H1 (cell line): Measurements from ENCODE around the gene CAMKK1. TPM values are rescaled to one million over a fixed set of nuclear protein-coding genes. Genes with fewer than 3 reads are reported as not detected.

Source experiments
- CTCF ChIA-PET: fragments of 300-600 bp; sonication (Branson Sonifier 250); formaldehyde crosslinking; loops from one replicate; lab custom pipeline; 2021; ENCODE audit not compliant: partially characterized antibody; lab: Charles Lee
- POLR2A ChIA-PET: fragments of 300-600 bp; sonication (Branson Sonifier 250); formaldehyde crosslinking; loops from one replicate; lab custom pipeline; 2021; ENCODE audit warnings: inconsistent platforms; ENCODE audit not compliant: partially characterized antibody; lab: Charles Lee
- DNase-seq, 2 experiments: peaks; one replicate each; pipeline versions ENCODE4 v3.0.0 to v3.0.0-alpha.2; 2010 to 2022; ENCODE audit warnings: low spot score in 2 of 2, low read depth in 1 of 2, mixed read lengths in 1 of 2
- FAIRE-seq: peaks from 2 replicates; lab custom pipeline; 2011; peaks lifted over from hg19 to GRCh38; lab: Jason Lieb, UNC
- H2AFZ ChIP-seq: 2 replicates; pipeline ENCODE4 v1.8.1; 2012; ENCODE audit warnings: low read length, inconsistent platforms
- H2AK5ac ChIP-seq: 2 replicates; pipeline ENCODE4 v1.6.1; 2013; ENCODE audit warnings: low read depth, low read length
- H2BK120ac ChIP-seq: replicated peaks from 2 replicates; pipeline ENCODE3; 2013; ENCODE audit warnings: low read depth, low read length, inconsistent platforms
- H2BK12ac ChIP-seq: 2 replicates; pipeline ENCODE4 v1.6.1; 2013; ENCODE audit warnings: low read depth, low read length
- H2BK15ac ChIP-seq: 2 replicates; pipeline ENCODE4 v1.6.1; 2013; ENCODE audit warnings: low read length
- H2BK20ac ChIP-seq: 2 replicates; pipeline ENCODE4 v1.6.1; 2013; ENCODE audit warnings: low read length
- H2BK5ac ChIP-seq: 2 replicates; pipeline ENCODE4 v1.6.1; 2013; ENCODE audit warnings: low read depth, low read length
- H3K14ac ChIP-seq: 2 replicates; pipeline ENCODE4 v1.6.1; 2013; ENCODE audit warnings: inconsistent platforms; ENCODE audit not compliant: insufficient read length
- H3K18ac ChIP-seq: 2 replicates; pipeline ENCODE4 v1.6.1; 2013; ENCODE audit warnings: low read length; ENCODE audit errors: extremely low read depth
- H3K23ac ChIP-seq: 2 replicates; pipeline ENCODE4 v1.6.1; 2013; ENCODE audit warnings: inconsistent platforms; ENCODE audit not compliant: insufficient read length
- H3K23me2 ChIP-seq: 2 replicates; pipeline ENCODE4 v1.6.1; 2013; ENCODE audit warnings: low read depth, low read length
- H3K27ac ChIP-seq: 2 replicates; pipeline ENCODE4 v1.6.1; 2011; ENCODE audit warnings: low read depth, low read length, inconsistent platforms
- H3K27me3 ChIP-seq, 4 experiments: replicated peaks in 1 of 4; 1 replicate in 1 of 4; 2 replicates in 3 of 4; pipeline versions ENCODE4 v1.6.1 to v1.8.1; 2011 to 2013; ENCODE audit warnings: low read length in 3 of 4, mild to moderate bottlenecking in 3 of 4, inconsistent platforms in 2 of 4, mixed read lengths in 2 of 4, moderate library complexity in 1 of 4; ENCODE audit not compliant: control insufficient read depth in 3 of 4, insufficient read depth in 3 of 4; ENCODE audit errors: extremely low read depth in 1 of 4
- H3K36me3 ChIP-seq, 4 experiments: 2 replicates each; pipeline versions ENCODE4 v1.6.1 to v1.8.1; 2011 to 2013; ENCODE audit warnings: mild to moderate bottlenecking in 4 of 4, low read length in 3 of 4, moderate library complexity in 2 of 4, control low read depth in 1 of 4, inconsistent platforms in 1 of 4; ENCODE audit not compliant: insufficient read depth in 4 of 4, control insufficient read depth in 2 of 4
- H3K4ac ChIP-seq: replicated peaks from 2 replicates; pipeline ENCODE3; 2013; ENCODE audit warnings: low read length, low read depth, mixed read lengths, inconsistent platforms; ENCODE audit not compliant: insufficient read length
- H3K4me1 ChIP-seq, 4 experiments: replicated peaks in 1 of 4; 1 replicate in 1 of 4; 2 replicates in 3 of 4; pipeline versions ENCODE4 v1.6.1 to v1.8.1; 2011 to 2013; ENCODE audit warnings: low read length in 3 of 4, inconsistent platforms in 2 of 4, mixed read lengths in 1 of 4; ENCODE audit not compliant: insufficient read depth in 4 of 4, control insufficient read depth in 3 of 4
- H3K4me2 ChIP-seq, 2 experiments: 2 replicates each; pipeline versions ENCODE4 v1.6.1 to v1.8.1; 2011 to 2013; ENCODE audit warnings: low read depth in 2 of 2, low read length in 2 of 2, control low read depth in 1 of 2, inconsistent platforms in 1 of 2, mild to moderate bottlenecking in 1 of 2; ENCODE audit not compliant: insufficient read depth in 1 of 2
- H3K4me3 ChIP-seq, 4 experiments: fragments of 200-600, 300-600 bp in 1 of 4; sonication (generic), shearing (Covaris generic), sonication (Bioruptor Twin) in 1 of 4; 2 replicates each; pipeline versions ENCODE4 v1.5.1 to v1.8.1; 2011 to 2016; ENCODE audit warnings: low read length in 4 of 4, low read depth in 3 of 4, control low read depth in 2 of 4, inconsistent platforms in 2 of 4, mild to moderate bottlenecking in 2 of 4, mixed read lengths in 1 of 4, moderate library complexity in 1 of 4; ENCODE audit not compliant: insufficient read depth in 2 of 4; ENCODE audit errors: extremely low read depth in 1 of 4
- H3K56ac ChIP-seq: replicated peaks from 2 replicates; pipeline ENCODE3; 2013; ENCODE audit warnings: low read depth, mild to moderate bottlenecking, mixed read lengths, low read length, inconsistent platforms; ENCODE audit not compliant: insufficient read length
- H3K79me1 ChIP-seq: 2 replicates; pipeline ENCODE4 v1.6.1; 2013; ENCODE audit warnings: low read depth, low read length, control low read depth
- H3K79me2 ChIP-seq, 2 experiments: 2 replicates each; pipeline versions ENCODE4 v1.6.1 to v1.8.1; 2012 to 2013; ENCODE audit warnings: low read length in 2 of 2, mild to moderate bottlenecking in 2 of 2, inconsistent platforms in 1 of 2; ENCODE audit not compliant: insufficient read depth in 2 of 2, control insufficient read depth in 1 of 2
- H3K9ac ChIP-seq, 4 experiments: replicated peaks in 1 of 4; 1 replicate in 1 of 4; 2 replicates in 3 of 4; pipeline versions ENCODE4 v1.6.1 to v1.8.1; 2011 to 2013; ENCODE audit warnings: low read depth in 3 of 4, low read length in 3 of 4, control low read depth in 2 of 4, mild to moderate bottlenecking in 2 of 4, moderate library complexity in 2 of 4, inconsistent platforms in 1 of 4; ENCODE audit errors: extremely low read depth in 1 of 4
- H3K9me3 ChIP-seq, 2 experiments: 2 replicates each; pipeline versions ENCODE4 v1.6.1 to v1.8.1; 2012 to 2013; ENCODE audit warnings: mild to moderate bottlenecking in 2 of 2, moderate library complexity in 2 of 2, control low read depth in 1 of 2, inconsistent platforms in 1 of 2, low read depth in 1 of 2, low read length in 1 of 2, mixed read lengths in 1 of 2; ENCODE audit not compliant: insufficient read depth in 2 of 2
- H4K20me1 ChIP-seq, 2 experiments: replicated peaks in 1 of 2; 2 replicates each; pipeline versions ENCODE3 to v1.8.1; 2011 to 2013; ENCODE audit warnings: inconsistent platforms in 2 of 2, low read length in 2 of 2, mild to moderate bottlenecking in 1 of 2; ENCODE audit not compliant: insufficient read depth in 2 of 2, control insufficient read depth in 1 of 2
- H4K5ac ChIP-seq: 2 replicates; pipeline ENCODE4 v1.6.1; 2013; ENCODE audit warnings: low read length, low read depth, mixed read lengths, inconsistent platforms; ENCODE audit not compliant: insufficient read length
- H4K8ac ChIP-seq: 2 replicates; pipeline ENCODE4 v1.8.0; 2013; ENCODE audit warnings: mild to moderate bottlenecking, moderate library complexity, low read length, inconsistent platforms; ENCODE audit not compliant: insufficient read depth; ENCODE audit errors: extremely low read depth
- H4K91ac ChIP-seq: replicated peaks from 2 replicates; pipeline ENCODE3; 2013; ENCODE audit warnings: low read length, mixed read lengths, inconsistent platforms; ENCODE audit not compliant: insufficient read length
- ATF2 ChIP-seq: IDR thresholded peaks from 2 replicates; pipeline ENCODE4 v1.6.1; 2012; ENCODE audit warnings: low read length, inconsistent platforms
- ATF3 ChIP-seq: IDR thresholded peaks from 2 replicates; pipeline ENCODE4 v1.6.1; 2011; ENCODE audit warnings: low read depth, mild to moderate bottlenecking, low read length; ENCODE audit not compliant: insufficient read depth
- CHD1 ChIP-seq: IDR thresholded peaks from 2 replicates; pipeline ENCODE4 v1.6.1; 2012; ENCODE audit warnings: low read depth, low read length, improper control_type of control experiment
- CREB1 ChIP-seq: IDR thresholded peaks from 2 replicates; pipeline ENCODE4 v1.6.1; 2012; ENCODE audit warnings: inconsistent platforms
- CTBP2 ChIP-seq: IDR thresholded peaks from 2 replicates; pipeline ENCODE4 v1.7.0; 2011; ENCODE audit warnings: borderline replicate concordance, mild to moderate bottlenecking, moderate library complexity, mixed read lengths, low read length; ENCODE audit not compliant: insufficient read depth, insufficient read length
- KDM1A ChIP-seq: fragments of 200-600, 300-600 bp; sonication (generic); IDR thresholded peaks from 2 replicates; pipeline ENCODE4 v1.7.1; 2016; ENCODE audit warnings: mild to moderate bottlenecking, low read length, borderline replicate concordance
- KDM5A ChIP-seq: fragments of 200-600 bp; IDR thresholded peaks from 2 replicates; pipeline ENCODE4 v1.7.1; 2012; ENCODE audit warnings: mild to moderate bottlenecking, low read length, inconsistent platforms, mixed read lengths
- POLR2A ChIP-seq, 2 experiments: IDR thresholded peaks; 1 replicate in 1 of 2; 2 replicates in 1 of 2; pipeline ENCODE4 v1.6.1; 2011; ENCODE audit warnings: low read depth in 2 of 2, low read length in 2 of 2, mild to moderate bottlenecking in 2 of 2; ENCODE audit errors: control extremely low read depth in 1 of 2
- RBBP5 ChIP-seq: IDR thresholded peaks from 2 replicates; pipeline ENCODE4 v1.7.1; 2012; ENCODE audit warnings: low read depth, mild to moderate bottlenecking, inconsistent platforms, low read length, moderate library complexity, borderline replicate concordance
- SP2 ChIP-seq: IDR thresholded peaks from 2 replicates; pipeline ENCODE4 v1.6.1; 2012; ENCODE audit warnings: mild to moderate bottlenecking, low read length, inconsistent platforms
- SP4 ChIP-seq: IDR thresholded peaks from 2 replicates; pipeline ENCODE4 v1.6.1; 2012; ENCODE audit warnings: low read length, inconsistent platforms
- SRF ChIP-seq: IDR thresholded peaks from 2 replicates; pipeline ENCODE4 v1.6.1; 2011; ENCODE audit warnings: mild to moderate bottlenecking, low read depth, low read length, moderate library complexity
- TCF12 ChIP-seq: IDR thresholded peaks from 2 replicates; pipeline ENCODE4 v1.6.1; 2011; ENCODE audit warnings: low read depth, mild to moderate bottlenecking, low read length
- WGBS, 2 experiments: shearing (Covaris generic) in 1 of 2; methylation state at CpG; one replicate each; pipeline versions ENCODE4 v1.1.6 to v1.1.7; 2013 to 2015; ENCODE audit warnings: low lambda C conversion rate in 2 of 2, mixed read lengths in 2 of 2, inconsistent platforms in 1 of 2, low coverage in 1 of 2, missing lambda C conversion rate in 1 of 2; ENCODE audit not compliant: insufficient replicate concordance in 2 of 2, insufficient coverage in 1 of 2, insufficient read length in 1 of 2; ENCODE audit errors: extremely low coverage in 1 of 2, missing lambda C conversion rate in 1 of 2; 5-methylcytosine and 5-hydroxymethylcytosine counted together
- polyA plus RNA-seq, 7 experiments: library from polyadenylated mRNA; depleted of rRNA in 3 of 7; stranded (reverse) in 5 of 7; unstranded in 2 of 7; fragments of >200 nt in 5 of 7; fragments of 200-250 nt in 2 of 7; gene quantifications; 1 replicate in 5 of 7; 2 replicates in 1 of 7; 4 replicates in 1 of 7; pipeline versions ENCODE4 v1.2.1 to v1.2.3, GENCODE V29; 2011 to 2013; ENCODE audit warnings: missing spikeins in 2 of 7, mixed read lengths in 2 of 7
- total RNA-seq: library from RNA; stranded (reverse); fragmentation: NEBNext Ultra II Directional; extraction: Animal tissue kit (Norgen Biotek cat#: 25700); gene quantifications from 2 replicates; pipeline ENCODE4 v1.2.1, GENCODE V29; 2021

The CAMKK1 gene
- total and polyA plus RNA-seq, 2 of the 8 experiments (the other 6 are each of a cell fraction or from before 2014, with no cell fraction given): 7.1 to 7.6 TPM

- no peak overlapping the region for H3K9ac ChIP-seq
- POLR2A ChIA-PET: interaction anchor here (1.4 kb wide), 1 partner anchor 24 kb away, joined by 3 read pairs; no protein-coding TSS in a partner anchor
- FAIRE-seq: no peak
- TF ChIP-seq POLR2A (IDR thresholded peaks at IDR 0.05; ENCODE audit: control extremely low read depth in 1 of 2, low read depth in 2 of 2, low read length in 2 of 2): no peak
- TF ChIP-seq RBBP5: no peak
- no peak for TF ChIP-seq SP4
- no peak for TF ChIP-seq KDM1A
- no peak for TF ChIP-seq KDM5A
- TF ChIP-seq CREB1: no peak
- no peak for TF ChIP-seq ATF3
- no peak for TF ChIP-seq CTBP2
- no peak for TF ChIP-seq SP2
- TF ChIP-seq TCF12: no peak
- TF ChIP-seq ATF2: no peak
- no peak for TF ChIP-seq SRF
- no peak for TF ChIP-seq CHD1
Observed at GRCh38 chr17:3914312-3914670, 21.4 kb upstream of the CAMKK1 start.

More at GRCh38 chr17:3914312-3914670, 21.4 kb upstream of the CAMKK1 start:
- no peaks in the 10 kb centered on the region for H4K20me1 ChIP-seq
- no peak overlapping the region for H3K56ac ChIP-seq
- no peak overlapping the region for H2AK5ac ChIP-seq
- H3K9me3 ChIP-seq: no peaks in the 10 kb centered on the region
- CTCF ChIA-PET: interaction anchor here (0.5 to 7.4 kb wide), 52 partner anchors 10 to 1546 kb away, joined by 3 to 96 read pairs (median 4); partner anchors contain the start of gene CAMKK1
- 80% methylated on average over 10 of the region's 10 CpGs; no CpG with 5 or more reads in 1 of the 2 experiments for WGBS, 2 experiments
- H3K27me3 ChIP-seq: no peaks in the 10 kb centered on the region
- no peak overlapping the region for H4K8ac ChIP-seq
- no peak overlapping the region for H3K4me2 ChIP-seq
- H3K23me2 ChIP-seq: no peaks in the 10 kb centered on the region
- H2BK120ac ChIP-seq: no peak overlapping the region
- H3K4me1 ChIP-seq: peaks cover 0 to 1% (median 0%) of the 10 kb centered on the region in 4 experiments; a peak in 1 of 7 replicates
- H2BK15ac ChIP-seq: peak overlapping the region; percentile 61; the same call in 1 of the 2 replicates
- no peak overlapping the region for H3K4ac ChIP-seq
- no peaks in the 10 kb centered on the region for H3K36me3 ChIP-seq
- no peak overlapping the region for H2BK5ac ChIP-seq
- no peak overlapping the region for H3K4me3 ChIP-seq
- no peak overlapping the region for H4K5ac ChIP-seq
- H2BK20ac ChIP-seq: no peak overlapping the region
- H3K79me1 ChIP-seq: no peaks in the 10 kb centered on the region
- H3K27ac ChIP-seq: no peak overlapping the region
- no peak overlapping the region for H3K18ac ChIP-seq
- no peak overlapping the region for H3K14ac ChIP-seq
- H3K79me2 ChIP-seq: no peaks in the 10 kb centered on the region
- H2BK12ac ChIP-seq: no peak overlapping the region
- H4K91ac ChIP-seq: no peak overlapping the region
- peak overlapping the region; percentile 74; the same call in 1 of the 2 replicates for H2AFZ ChIP-seq
- DNase-seq: no peak
- no peak overlapping the region for H3K23ac ChIP-seq
